ENCODE data around the gene CASQ2. TPM values are rescaled to one million over a fixed set of nuclear protein-coding genes. Genes with fewer than 3 reads are reported as not detected.

The CASQ2 gene
- total and polyA plus RNA-seq, 2 of the 4 experiments (the other 2 are of a cell fraction) = not detected

DNA sequence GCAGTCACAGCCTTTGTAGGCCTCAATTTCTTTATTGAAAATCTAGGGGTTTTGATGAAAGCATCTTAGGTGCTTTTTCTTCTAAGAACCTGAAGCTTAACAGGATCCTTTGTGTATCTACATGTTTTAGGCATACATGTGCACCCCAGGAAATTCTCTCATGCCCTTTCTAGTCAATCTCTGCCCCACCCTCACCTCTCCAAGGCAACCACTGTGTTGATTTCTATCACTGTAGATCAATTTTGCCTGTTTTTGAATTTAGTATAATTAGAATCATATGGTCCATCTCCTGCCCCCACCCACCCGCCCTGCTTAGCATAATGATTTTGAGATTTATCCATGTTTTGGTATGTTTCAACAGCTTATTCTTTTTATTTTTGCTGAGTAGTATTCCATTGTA lies 107.4 kb downstream of the CASQ2 start:
- Histone ChIP-seq H2BK120ac (ENCODE audit: low read depth, low read length) (no peak overlapping the region), H4K8ac (ENCODE audit: low read depth in 2 of 2, low read length in 2 of 2) (no peak overlapping the region), H2BK5ac (ENCODE audit: low read depth, low read length, poor library complexity, severe bottlenecking) (no peak overlapping the region), H4K5ac (ENCODE audit: low read depth, low read length) (no peak overlapping the region), H3K23ac (ENCODE audit: low read depth, low read length) (no peak overlapping the region), H3K4me1 (ENCODE audit: control insufficient read depth, insufficient read depth, low read length) (no peaks in the 10 kb centered on the region), H2AK5ac (ENCODE audit: low read depth, low read length) (no peak overlapping the region), H3K9ac (ENCODE audit: low read depth, low read length) (no peak overlapping the region), H3K9me3 (ENCODE audit: control insufficient read depth, insufficient read depth, low read length) (no peaks in the 10 kb centered on the region), H3K9me1 (ENCODE audit: insufficient read depth, low read length) (peaks cover 4% of the 10 kb centered on the region; the same call in 1 of the 2 replicates), H2BK20ac (ENCODE audit: low read depth, low read length) (no peak overlapping the region), H3K4me2 (ENCODE audit: low read depth, low read length) (no peak overlapping the region), H3K14ac (replicated peaks; ENCODE audit: low read depth, low read length) (no peak overlapping the region), H2AFZ (replicated peaks; ENCODE audit: low read length, poor library complexity) (no peak overlapping the region), H3K4ac (ENCODE audit: low read depth, low read length) (no peak overlapping the region), H3K18ac (ENCODE audit: low read depth, low read length) (no peak overlapping the region), H3K79me1 (ENCODE audit: low read depth in 1 of 2, low read length in 2 of 2) (peaks cover 4 to 34% of the 10 kb centered on the region in 2 experiments; a peak in 3 of 4 replicates), H3K27me3 (ENCODE audit: control insufficient read depth, insufficient read depth, low read length) (no peaks in the 10 kb centered on the region), H4K91ac (ENCODE audit: insufficient read depth, low read depth, low read length) (no peak overlapping the region), H2BK15ac (ENCODE audit: low read depth, low read length) (no peak overlapping the region), H3K27ac (ENCODE audit: insufficient read depth, low read length) (no peak overlapping the region), H3K56ac (ENCODE audit: extremely low read depth, insufficient read depth, low read length) (no peak overlapping the region), H4K20me1 (ENCODE audit: insufficient read depth, low read length) (no peaks in the 10 kb centered on the region), H3K4me3 (ENCODE audit: insufficient read depth, low read depth, low read length) (no peak overlapping the region), H2AK9ac (replicated peaks; ENCODE audit: low read depth, low read length, poor library complexity) (no peak overlapping the region), H3K36me3 (ENCODE audit: control insufficient read depth, insufficient read depth, low read length) (peaks cover 23% of the 10 kb centered on the region)
- DNase-seq (no peak), ATAC-seq (ENCODE audit: low read depth) (no peak)
- POLR2A ChIA-PET (ENCODE audit: unreplicated experiment) = no interaction called here
- in situ Hi-C loops (cut with MboI; ENCODE audit: low sequenced_read_pairs) (no loop called here), intact Hi-C loops (cut with micrococcal nuclease) (no loop called here), dilution Hi-C loops (cut with HindIII; ENCODE audit: low sequenced_read_pairs, unreplicated experiment) (no loop called here)
- TF ChIP-seq CTCF (conservative IDR thresholded peaks at IDR 0.05; ENCODE audit: low read depth, low read length) (no peak), MAFK (IDR thresholded peaks at IDR 0.05; ENCODE audit: low read depth, low read length) (no peak), CEBPB (IDR thresholded peaks at IDR 0.05; ENCODE audit: low read depth, low read length) (no peak), NFE2L2 (IDR thresholded peaks at IDR 0.05; ENCODE audit: low read depth, low read length) (no peak), MXI1 (IDR thresholded peaks at IDR 0.05; ENCODE audit: borderline replicate concordance, low read depth, low read length) (no peak)
- TF ChIP-seq, protein P1, sequence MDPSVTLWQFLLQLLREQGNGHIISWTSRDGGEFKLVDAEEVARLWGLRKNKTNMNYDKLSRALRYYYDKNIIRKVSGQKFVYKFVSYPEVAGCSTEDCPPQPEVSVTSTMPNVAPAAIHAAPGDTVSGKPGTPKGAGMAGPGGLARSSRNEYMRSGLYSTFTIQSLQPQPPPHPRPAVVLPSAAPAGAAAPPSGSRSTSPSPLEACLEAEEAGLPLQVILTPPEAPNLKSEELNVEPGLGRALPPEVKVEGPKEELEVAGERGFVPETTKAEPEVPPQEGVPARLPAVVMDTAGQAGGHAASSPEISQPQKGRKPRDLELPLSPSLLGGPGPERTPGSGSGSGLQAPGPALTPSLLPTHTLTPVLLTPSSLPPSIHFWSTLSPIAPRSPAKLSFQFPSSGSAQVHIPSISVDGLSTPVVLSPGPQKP (IDR thresholded peaks at IDR 0.05; ENCODE audit: borderline replicate concordance, low read depth, low read length) = no peak
- no TSS peak for BruUV-seq (replicated peaks)
- WGBS, 2 experiments (ENCODE audit: extremely low coverage in 2 of 2, insufficient read length in 1 of 2) = no CpG with 5 or more reads among the region's 1 CpG
- CTCF ChIA-PET = no interaction called here

All from IMR-90 (cell line).